Mucosa of rectum (tissue), 2 donors: ENCODE results near the gene BFAR.
"Not testable (repeated sequence)": the region's sequence is repeated elsewhere in the genome, so short reads cannot be mapped to it uniquely, and the experiment has no call there.

Experiments
- H3K27ac ChIP-seq, 2 donors: one replicate each; pipeline ENCODE4 v1.7.0; 2013; ENCODE audit warnings: inconsistent platforms in 2 of 2, low read depth in 2 of 2, low read length in 2 of 2
- H3K27me3 ChIP-seq, 2 donors: one replicate each; pipeline ENCODE4 v1.7.0; 2013; ENCODE audit warnings: low read length in 2 of 2; ENCODE audit not compliant: control insufficient read depth in 2 of 2, insufficient read depth in 2 of 2
- H3K36me3 ChIP-seq, 2 donors: one replicate each; pipeline ENCODE4 v1.7.0; 2013; ENCODE audit warnings: low read length in 2 of 2; ENCODE audit not compliant: control insufficient read depth in 2 of 2, insufficient read depth in 2 of 2
- H3K4me1 ChIP-seq, 2 donors: one replicate each; pipeline ENCODE4 v1.7.0; 2013; ENCODE audit warnings: low read length in 2 of 2, mild to moderate bottlenecking in 1 of 2; ENCODE audit not compliant: control insufficient read depth in 2 of 2, insufficient read depth in 2 of 2
- H3K4me3 ChIP-seq, 2 donors: one replicate each; pipeline ENCODE4 v1.7.0; 2013; ENCODE audit warnings: low read length in 2 of 2
- H3K9ac ChIP-seq, 2 donors: one replicate each; pipeline ENCODE4 v1.7.0; 2013; ENCODE audit warnings: low read length in 2 of 2, low read depth in 1 of 2, mild to moderate bottlenecking in 1 of 2
- H3K9me3 ChIP-seq, 2 donors: one replicate each; pipeline ENCODE4 v1.7.0; 2013; ENCODE audit warnings: low read length in 2 of 2; ENCODE audit not compliant: control insufficient read depth in 2 of 2
- donor health status: healthy.
- donor health status: Normal muscosa, but diverticular disease.

Gene BFAR

GRCh38 chr16:14667347-14668266 lies 34.9 kb downstream of the BFAR start:
- Histone ChIP-seq H3K4me3 (peak overlapping the region; percentile 12 to 37), H3K27ac (peak overlapping the region; percentile 91 to 93), H3K36me3 (peaks cover 33 to 39% of the 10 kb centered on the region in 2 donors), H3K4me1 (peaks cover 37 to 45% of the 10 kb centered on the region in 2 donors), H3K27me3 (no peaks in the 10 kb centered on the region), H3K9me3 (no peaks in the 10 kb centered on the region), H3K9ac (peak overlapping the region; percentile 47 to 60)

DNA sequence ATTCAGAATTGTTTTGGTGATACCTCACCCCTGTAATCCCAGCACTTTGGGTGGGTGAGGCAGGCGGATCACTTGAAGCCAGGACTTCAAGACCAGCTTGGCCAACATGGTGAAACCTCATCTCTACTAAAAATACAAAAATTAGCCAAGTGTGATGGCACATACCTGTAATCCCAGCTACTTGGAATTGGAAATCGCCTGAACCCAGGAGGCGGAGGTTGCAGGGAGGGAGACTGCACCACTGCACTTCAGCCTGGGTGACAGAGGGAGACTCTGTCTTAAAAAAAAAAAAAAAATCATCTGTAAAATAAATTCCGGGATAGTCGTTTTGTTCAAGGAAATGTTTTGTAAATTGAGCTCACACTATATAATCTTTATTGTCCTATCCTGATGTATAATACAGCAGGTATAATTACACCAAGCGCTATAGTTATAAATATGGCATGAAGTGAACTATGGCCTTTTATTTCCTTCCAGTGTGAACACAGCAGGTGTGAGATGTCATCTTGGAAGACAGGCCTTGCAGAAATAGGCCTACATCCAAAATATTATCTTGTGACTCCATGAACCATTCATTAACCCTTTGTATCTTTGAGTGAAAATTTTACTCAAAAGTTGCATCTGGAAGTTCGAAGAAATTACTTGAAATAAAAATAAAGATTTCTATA lies 35.9 kb downstream of the BFAR start:
- H3K36me3 ChIP-seq, result peaks cover 28 to 34% of the 10 kb centered on the region in 2 donors
- peak overlapping the region in 1 of 2 donors; percentile 37 for H3K4me3 ChIP-seq
- H3K4me1 ChIP-seq, result peaks cover 38 to 50% of the 10 kb centered on the region in 2 donors
- H3K27ac ChIP-seq, result peak overlapping the region; percentile 91 to 93
- no peaks in the 10 kb centered on the region for H3K27me3 ChIP-seq
- no peaks in the 10 kb centered on the region for H3K9me3 ChIP-seq
- H3K9ac ChIP-seq, result peak overlapping the region; percentile 47 to 60

DNA sequence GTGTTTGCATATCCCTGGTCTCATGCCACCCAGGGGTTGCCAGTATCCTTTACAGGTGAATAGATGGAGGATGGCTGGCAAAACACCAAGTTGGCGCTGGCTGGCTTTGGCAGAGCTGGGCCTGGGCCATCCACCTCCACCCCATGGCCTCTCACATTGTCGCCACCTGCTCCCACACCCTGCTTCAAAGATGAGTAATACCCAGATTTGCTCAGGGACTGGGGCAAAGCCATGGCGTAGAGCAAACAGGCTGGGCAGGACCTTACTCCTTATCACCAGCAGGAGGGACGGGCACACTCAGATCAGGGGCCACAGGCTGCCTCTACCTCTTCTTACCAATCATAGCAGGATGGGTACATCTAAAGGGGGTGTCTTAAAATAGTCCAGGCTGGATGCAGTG lies 37.0 kb downstream of the BFAR start:
- H3K36me3 ChIP-seq, result peaks cover 23 to 24% of the 10 kb centered on the region in 2 donors
- H3K9me3 ChIP-seq, result no peaks in the 10 kb centered on the region
- H3K4me3 ChIP-seq, result no peak overlapping the region
- peak overlapping the region; percentile 78 to 93 for H3K27ac ChIP-seq
- peaks cover 38 to 50% of the 10 kb centered on the region in 2 donors for H3K4me1 ChIP-seq
- H3K9ac ChIP-seq, result no peak overlapping the region
- no peaks in the 10 kb centered on the region for H3K27me3 ChIP-seq

DNA sequence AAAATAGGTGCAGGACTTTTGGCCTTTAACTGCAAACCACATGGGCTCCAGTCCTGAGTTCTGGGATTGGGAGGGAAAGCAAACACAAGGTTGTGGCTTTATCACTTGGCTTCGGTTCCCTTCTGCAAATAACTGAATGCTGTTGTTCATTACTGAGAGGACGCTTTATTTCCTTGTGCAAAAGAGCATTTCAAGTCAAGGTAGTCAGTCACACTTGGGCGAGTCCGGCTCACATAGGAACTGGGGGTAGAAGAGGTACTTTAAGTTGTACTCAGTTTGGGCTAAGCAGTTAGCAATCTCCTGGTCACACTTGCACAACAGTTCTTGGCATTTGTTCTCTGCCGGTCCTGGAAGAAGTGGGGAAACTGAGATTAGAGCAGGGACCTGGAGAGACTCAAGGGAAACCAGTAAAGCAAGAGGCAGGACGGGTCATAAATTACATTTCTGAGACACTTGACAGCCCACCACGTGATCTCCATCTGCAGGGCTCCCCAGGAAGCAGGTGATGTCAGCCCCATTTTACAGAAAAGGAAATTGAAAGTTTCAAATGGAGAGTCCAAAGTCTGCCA lies 39.7 kb downstream of the BFAR start:
- no peaks in the 10 kb centered on the region for H3K27me3 ChIP-seq
- peaks cover 37 to 46% of the 10 kb centered on the region in 2 donors for H3K4me1 ChIP-seq
- H3K9me3 ChIP-seq, result no peaks in the 10 kb centered on the region
- peaks cover 8 to 11% of the 10 kb centered on the region in 2 donors for H3K36me3 ChIP-seq
- peak overlapping the region in 1 of 2 donors; percentile 48 for H3K4me3 ChIP-seq
- peak overlapping the region; percentile 45 to 65 for H3K9ac ChIP-seq
- peak overlapping the region; percentile 85 to 88 for H3K27ac ChIP-seq

GRCh38 chr16:14676633-14677032 lies 43.9 kb downstream of the BFAR start:
- H3K4me1 ChIP-seq, result peaks cover 11 to 15% of the 10 kb centered on the region in 2 donors
- H3K27ac ChIP-seq, result no peak overlapping the region
- no peak overlapping the region for H3K4me3 ChIP-seq
- H3K9me3 ChIP-seq, result no peaks in the 10 kb centered on the region
- peaks cover 10 to 13% of the 10 kb centered on the region in 2 donors for H3K36me3 ChIP-seq
- H3K27me3 ChIP-seq, result no peaks in the 10 kb centered on the region
- no peak overlapping the region for H3K9ac ChIP-seq

GRCh38 chr16:14677627-14678026 lies 44.9 kb downstream of the BFAR start:
- H3K9me3 ChIP-seq, result no peaks in the 10 kb centered on the region

GRCh38 chr16:14678748-14679497 lies 46.2 kb downstream of the BFAR start:
- Histone ChIP-seq H3K9ac (no peak overlapping the region), H3K36me3 (peaks cover 13% of the 10 kb centered on the region in 2 donors), H3K4me1 (no peaks in the 10 kb centered on the region), H3K4me3 (no peak overlapping the region), H3K27me3 (no peaks in the 10 kb centered on the region), H3K9me3 (no peaks in the 10 kb centered on the region), H3K27ac (no peak overlapping the region)

More at GRCh38 chr16:14677627-14678026, 44.9 kb downstream of the BFAR start:
- H3K27ac ChIP-seq, result no peak overlapping the region
- no peaks in the 10 kb centered on the region for H3K27me3 ChIP-seq
- H3K9ac ChIP-seq, result no peak overlapping the region
- H3K4me1 ChIP-seq, result peaks cover under 1 to 5% of the 10 kb centered on the region in 2 donors
- H3K36me3 ChIP-seq, result peaks cover 10 to 13% of the 10 kb centered on the region in 2 donors
- H3K4me3 ChIP-seq, result no peak overlapping the region

GRCh38 chr16:14680396-14680795 lies 47.6 kb downstream of the BFAR start:
- not testable (repeated sequence) for H3K27ac ChIP-seq, H3K27me3 ChIP-seq, H3K9ac ChIP-seq, H3K4me3 ChIP-seq, H3K9me3 ChIP-seq, H3K4me1 ChIP-seq
- peaks cover 13% of the 10 kb centered on the region in 2 donors for H3K36me3 ChIP-seq

DNA sequence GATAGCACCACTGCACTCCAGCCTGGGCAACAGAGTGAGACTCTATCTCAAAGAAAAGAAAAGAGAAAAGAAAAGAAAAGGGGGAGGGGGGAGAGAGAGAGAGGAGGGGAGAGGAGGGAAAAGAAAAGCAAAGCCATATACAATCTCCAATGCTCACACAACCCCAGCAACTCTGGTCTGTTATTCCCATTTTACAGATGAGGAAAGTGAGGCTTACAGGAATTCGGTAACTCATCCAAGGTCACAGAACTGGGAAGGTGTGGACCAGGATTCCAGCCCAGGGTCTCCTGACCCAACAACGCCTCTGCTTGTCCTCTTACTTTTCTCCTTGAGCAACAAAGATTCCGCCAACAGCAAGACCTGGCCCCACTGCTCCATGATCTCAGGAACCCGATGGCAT lies 48.4 kb downstream of the BFAR start:
- no peak overlapping the region for H3K9ac ChIP-seq
- peaks cover 13% of the 10 kb centered on the region in 2 donors for H3K36me3 ChIP-seq
- H3K9me3 ChIP-seq, result no peaks in the 10 kb centered on the region
- no peak overlapping the region for H3K4me3 ChIP-seq
- H3K27me3 ChIP-seq, result no peaks in the 10 kb centered on the region
- no peak overlapping the region for H3K27ac ChIP-seq
- no peaks in the 10 kb centered on the region for H3K4me1 ChIP-seq
